ENCODE data around the gene RIC8B. TPM values are rescaled to one million over a fixed set of nuclear protein-coding genes. Genes with fewer than 3 reads are reported as not detected.

Gene RIC8B
- total RNA-seq, 6 experiments from 2014 or later: 5.9 to 10.6 (median 6.5) TPM

- no peaks in the 10 kb centered on the region for H3K36me3 ChIP-seq
- no peak overlapping the region for H3K27ac ChIP-seq
- TF ChIP-seq CTCF (IDR thresholded peaks at IDR 0.05): no peak
- no peak for TF ChIP-seq POLR2A (IDR thresholded peaks at IDR 0.05)
- ATAC-seq (peak in 1 of 4 donors; percentile 5), DNase-seq (no peak)
- 54% methylated on average over 2 of the region's 2 CpGs for WGBS (ENCODE audit: insufficient coverage, low coverage, low lambda C conversion rate, missing lambda C conversion rate)
- H3K4me1 ChIP-seq: peaks cover 0 to 11% (median 4%) of the 10 kb centered on the region in 4 donors
- no peaks in the 10 kb centered on the region for H3K27me3 ChIP-seq
- H3K9me3 ChIP-seq: no peaks in the 10 kb centered on the region
- no peak overlapping the region for H3K4me3 ChIP-seq
- intact Hi-C loops (cut with DNase I): no loop called here
Observed at GRCh38 chr12:106760184-106760531, 14.3 kb upstream of the RIC8B start.

GRCh38 chr12:106764220-106764619, 10.3 kb upstream of the RIC8B start:
- H3K27ac ChIP-seq: no peak overlapping the region
- intact Hi-C loops (cut with DNase I): no loop called here
- DNase-seq (no peak), ATAC-seq (no peak)
- no peaks in the 10 kb centered on the region for H3K27me3 ChIP-seq
- no peaks in the 10 kb centered on the region for H3K36me3 ChIP-seq
- H3K4me3 ChIP-seq: no peak overlapping the region
- H3K4me1 ChIP-seq: peaks cover 0 to 37% (median 19%) of the 10 kb centered on the region in 4 donors
- no peak for TF ChIP-seq POLR2A (IDR thresholded peaks at IDR 0.05)
- H3K9me3 ChIP-seq: no peaks in the 10 kb centered on the region

- Histone ChIP-seq H3K4me1 (peaks cover 0 to 42% (median 22%) of the 10 kb centered on the region in 4 donors), H3K27me3 (no peaks in the 10 kb centered on the region), H3K36me3 (no peaks in the 10 kb centered on the region), H3K9me3 (no peaks in the 10 kb centered on the region), H3K4me3 (no peak overlapping the region), H3K27ac (no peak overlapping the region)
- TF ChIP-seq POLR2A (IDR thresholded peaks at IDR 0.05) (no peak), CTCF (IDR thresholded peaks at IDR 0.05) (peak; percentile 52 to 61 (median 58))
- peak; percentile 71 to 90 (median 76) for ATAC-seq
- intact Hi-C loops (cut with DNase I): no loop called here
- 24% methylated on average over 3 of the region's 3 CpGs for WGBS (ENCODE audit: insufficient coverage, low coverage, low lambda C conversion rate, missing lambda C conversion rate)
- peak; percentile 69 to 83 (median 77) for DNase-seq
Observed at GRCh38 chr12:106764738-106765137, 9.7 kb upstream of the RIC8B start.

- no peak overlapping the region for H3K4me3 ChIP-seq
- no peaks in the 10 kb centered on the region for H3K27me3 ChIP-seq
- peak; percentile 77 to 90 (median 81) for DNase-seq
- H3K36me3 ChIP-seq: no peaks in the 10 kb centered on the region
- peak overlapping the region in 2 of 3 donors; percentile 39 to 50 for H3K27ac ChIP-seq
- H3K4me1 ChIP-seq: peaks cover 0 to 55% (median 24%) of the 10 kb centered on the region in 4 donors
- TF ChIP-seq CTCF (IDR thresholded peaks at IDR 0.05) (no peak), POLR2A (IDR thresholded peaks at IDR 0.05) (no peak)
- no peaks in the 10 kb centered on the region for H3K9me3 ChIP-seq
- 25% methylated on average over 8 of the region's 8 CpGs for WGBS (ENCODE audit: insufficient coverage, low coverage, low lambda C conversion rate, missing lambda C conversion rate)
- ATAC-seq: peak; percentile 44 to 72 (median 60)
- intact Hi-C loops (cut with DNase I): no loop called here
Observed at GRCh38 chr12:106766393-106766826, 8.1 kb upstream of the RIC8B start.

- Histone ChIP-seq H3K4me3 (no peak overlapping the region), H3K27me3 (no peaks in the 10 kb centered on the region), H3K9me3 (no peaks in the 10 kb centered on the region), H3K36me3 (no peaks in the 10 kb centered on the region), H3K27ac (peak overlapping the region; percentile 44 to 63 (median 50)), H3K4me1 (peaks cover 0 to 63% (median 27%) of the 10 kb centered on the region in 4 donors)
- TF ChIP-seq POLR2A (IDR thresholded peaks at IDR 0.05): no peak
- no peak for TF ChIP-seq CTCF (IDR thresholded peaks at IDR 0.05)
- DNase-seq (no peak), ATAC-seq (no peak)
- intact Hi-C loops (cut with DNase I): no loop called here
- WGBS (ENCODE audit: insufficient coverage, low coverage, low lambda C conversion rate, missing lambda C conversion rate): 37% methylated on average over 2 of the region's 2 CpGs
Observed at GRCh38 chr12:106767206-106767605, 7.3 kb upstream of the RIC8B start.
